ENCODE results near the gene MECR. TPM values are rescaled to one million over a fixed set of nuclear protein-coding genes. Genes with fewer than 3 reads are reported as not detected.

The MECR gene
- total RNA-seq, 3 donors from 2014 or later (not counting 1 experiment from before 2014, with no cell fraction given): 8.0 to 11.2 (median 8.8) TPM

- H3K27me3 ChIP-seq (ENCODE audit: control insufficient read depth, insufficient read depth, low read length): no peaks in the 10 kb centered on the region
- DNase-seq (no peak), ATAC-seq (no peak)
- Mint-ChIP-seq H3K4me1 (peaks cover 0 to 5% of the 10 kb centered on the region in 2 donors), H3K27me3 (ENCODE audit: low read depth in 2 of 2) (no peaks in the 10 kb centered on the region), H3K27ac (no peak overlapping the region), H3K9me3 (no peaks in the 10 kb centered on the region), H3K36me3 (no peaks in the 10 kb centered on the region), H3K4me3 (no peak overlapping the region)
- no peaks in the 10 kb centered on the region for H3K4me1 ChIP-seq (ENCODE audit: control insufficient read depth, insufficient read depth, low read length)
- intact Hi-C loops (cut with micrococcal nuclease): no loop called here
- no peak overlapping the region for H3K4me3 ChIP-seq (ENCODE audit: low read length)
- 97% methylated on average over 3 of the region's 3 CpGs for WGBS (ENCODE audit: insufficient coverage)
- TF ChIP-seq CTCF (IDR thresholded peaks at IDR 0.05): no peak
- peaks cover 2% of the 10 kb centered on the region for H3K36me3 ChIP-seq (ENCODE audit: control insufficient read depth, insufficient read depth, low read length)
- no peak overlapping the region for H3K27ac ChIP-seq (ENCODE audit: low read length)
- no peaks in the 10 kb centered on the region for H3K9me3 ChIP-seq (ENCODE audit: control insufficient read depth, insufficient read depth, low read length)
Measured at GRCh38 chr1:29221296-29221695, 9.4 kb downstream of the MECR start.

GRCh38 chr1:29218223-29218622 is 12.5 kb downstream of the MECR start:
- Mint-ChIP-seq H3K36me3 (peaks cover 5% of the 10 kb centered on the region), H3K27ac (no peak overlapping the region), H3K9me3 (no peaks in the 10 kb centered on the region), H3K27me3 (ENCODE audit: low read depth in 2 of 2) (no peaks in the 10 kb centered on the region), H3K4me1 (peaks cover 0 to 5% of the 10 kb centered on the region in 2 donors), H3K4me3 (no peak overlapping the region)
- H3K27me3 ChIP-seq (ENCODE audit: control insufficient read depth, insufficient read depth, low read length): no peaks in the 10 kb centered on the region
- TF ChIP-seq CTCF (IDR thresholded peaks at IDR 0.05): no peak
- WGBS (ENCODE audit: insufficient coverage): 48% methylated on average over 2 of the region's 2 CpGs
- no peak overlapping the region for H3K27ac ChIP-seq (ENCODE audit: low read length)
- intact Hi-C loops (cut with micrococcal nuclease): no loop called here
- no peaks in the 10 kb centered on the region for H3K9me3 ChIP-seq (ENCODE audit: control insufficient read depth, insufficient read depth, low read length)
- H3K4me1 ChIP-seq (ENCODE audit: control insufficient read depth, insufficient read depth, low read length): no peaks in the 10 kb centered on the region
- no peak for ATAC-seq
- no peak for DNase-seq
- H3K36me3 ChIP-seq (ENCODE audit: control insufficient read depth, insufficient read depth, low read length): peaks cover 12% of the 10 kb centered on the region
- H3K4me3 ChIP-seq (ENCODE audit: low read length): no peak overlapping the region

GRCh38 chr1:29217633-29218032 is 13.1 kb downstream of the MECR start:
- 96% methylated on average over 1 of the region's 2 CpGs for WGBS (ENCODE audit: insufficient coverage)
- Histone ChIP-seq H3K36me3 (ENCODE audit: control insufficient read depth, insufficient read depth, low read length) (peaks cover 12% of the 10 kb centered on the region), H3K4me1 (ENCODE audit: control insufficient read depth, insufficient read depth, low read length) (no peaks in the 10 kb centered on the region), H3K4me3 (ENCODE audit: low read length) (no peak overlapping the region), H3K9me3 (ENCODE audit: control insufficient read depth, insufficient read depth, low read length) (no peaks in the 10 kb centered on the region), H3K27me3 (ENCODE audit: control insufficient read depth, insufficient read depth, low read length) (no peaks in the 10 kb centered on the region), H3K27ac (ENCODE audit: low read length) (no peak overlapping the region)
- Mint-ChIP-seq H3K36me3 (peaks cover 10% of the 10 kb centered on the region), H3K4me1 (peaks cover 0 to 5% of the 10 kb centered on the region in 2 donors), H3K27me3 (ENCODE audit: low read depth in 2 of 2) (no peaks in the 10 kb centered on the region), H3K9me3 (no peaks in the 10 kb centered on the region), H3K27ac (no peak overlapping the region), H3K4me3 (no peak overlapping the region)
- no peak for ATAC-seq
- TF ChIP-seq CTCF (IDR thresholded peaks at IDR 0.05): no peak
- DNase-seq: no peak
- intact Hi-C loops (cut with micrococcal nuclease): no loop called here

GRCh38 chr1:29213055-29213454 is 17.7 kb downstream of the MECR start:
- no peak for TF ChIP-seq CTCF (IDR thresholded peaks at IDR 0.05)
- no peak overlapping the region for H3K27ac ChIP-seq (ENCODE audit: low read length)
- H3K9me3 Mint-ChIP-seq: no peaks in the 10 kb centered on the region
- intact Hi-C loops (cut with micrococcal nuclease): no loop called here
- H3K36me3 ChIP-seq (ENCODE audit: control insufficient read depth, insufficient read depth, low read length): peaks cover 21% of the 10 kb centered on the region
- ATAC-seq (no peak), DNase-seq (no peak)
- no peaks in the 10 kb centered on the region for H3K27me3 Mint-ChIP-seq (ENCODE audit: low read depth in 2 of 2)
- H3K4me1 ChIP-seq (ENCODE audit: control insufficient read depth, insufficient read depth, low read length): no peaks in the 10 kb centered on the region
- no peak overlapping the region for H3K27ac Mint-ChIP-seq
- no peaks in the 10 kb centered on the region for H3K9me3 ChIP-seq (ENCODE audit: control insufficient read depth, insufficient read depth, low read length)
- no peaks in the 10 kb centered on the region for H3K27me3 ChIP-seq (ENCODE audit: control insufficient read depth, insufficient read depth, low read length)
- H3K36me3 Mint-ChIP-seq: peaks cover 10% of the 10 kb centered on the region
- H3K4me3 ChIP-seq (ENCODE audit: low read length): no peak overlapping the region
- WGBS (ENCODE audit: insufficient coverage): 97% methylated on average over 5 of the region's 5 CpGs
- peaks cover 0 to 1% of the 10 kb centered on the region in 2 donors for H3K4me1 Mint-ChIP-seq
- no peak overlapping the region for H3K4me3 Mint-ChIP-seq

Measured in natural killer cell (primary cell).